NCI-H2171 treated with DMSO at 0.1 percent for 48 hours (cell line): Measurements from ENCODE around the gene SMAD3.

Experiments used
- DNase-seq: peaks from one replicate; lab custom pipeline; 2025; lab: John Stamatoyannopoulos, UW

SMAD3 gene

DNA sequence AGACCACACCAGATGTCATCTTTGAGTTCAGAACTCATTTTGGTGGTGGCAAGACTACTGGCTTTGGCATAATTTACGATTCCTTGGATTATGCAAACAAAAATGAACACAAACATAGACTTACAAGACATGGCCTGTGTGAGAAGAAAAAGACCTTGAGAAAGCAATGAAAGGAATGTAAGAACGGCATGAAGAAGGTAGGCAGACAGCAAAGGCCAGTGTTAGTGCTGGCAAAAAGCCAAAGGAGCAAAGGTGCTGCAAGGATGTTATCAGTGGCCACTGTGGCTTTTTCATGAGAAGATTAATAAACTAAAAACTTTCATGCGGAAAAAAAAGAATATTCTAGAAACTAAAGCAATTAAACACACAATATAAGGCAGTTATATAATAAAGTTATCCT lies 167.2 kb downstream of the SMAD3 start:
- DNase-seq: no peak

- peak; percentile 54 for DNase-seq
These were observed 175.1 kb downstream of the SMAD3 start for GRCh38 chr15:67240235-67241131.

DNA sequence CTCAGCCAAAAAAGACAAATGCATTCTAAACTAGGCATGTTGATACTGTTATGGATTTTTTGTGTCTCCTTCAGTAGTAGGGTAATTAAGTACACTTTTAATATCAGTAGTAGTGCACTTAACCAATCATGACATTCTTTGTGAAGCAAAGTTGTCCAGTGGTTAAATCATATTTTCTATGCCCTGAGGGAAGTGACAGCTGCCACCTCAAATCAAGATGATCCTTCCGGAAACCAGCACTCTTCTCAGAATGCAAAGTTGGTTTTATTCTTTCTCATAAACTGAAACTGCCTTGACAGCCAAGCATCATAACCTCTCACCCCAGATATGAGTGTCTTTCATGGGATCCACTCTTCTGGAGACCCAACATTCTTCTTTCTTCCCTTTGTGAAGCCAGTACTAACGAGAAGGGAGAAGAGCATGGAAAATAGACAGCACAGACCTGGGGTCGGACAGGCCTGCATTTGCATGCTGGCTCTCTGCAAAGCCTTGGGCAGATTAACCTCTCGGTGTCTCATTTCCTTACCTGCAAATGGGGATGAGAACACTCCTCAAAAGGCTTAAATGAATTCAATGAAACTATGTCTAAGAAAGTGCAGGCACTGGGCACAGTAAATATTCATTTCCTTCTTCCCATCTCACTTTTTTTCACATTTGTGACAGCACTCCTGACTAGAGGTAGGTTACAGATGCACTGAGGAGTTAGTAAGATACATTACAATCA lies 175.9 kb downstream of the SMAD3 start:
- no peak for DNase-seq

GRCh38 chr15:67242708-67243111 lies 177.3 kb downstream of the SMAD3 start:
- DNase-seq: no peak
